ENCODE measurements around the gene CPM.

DNA sequence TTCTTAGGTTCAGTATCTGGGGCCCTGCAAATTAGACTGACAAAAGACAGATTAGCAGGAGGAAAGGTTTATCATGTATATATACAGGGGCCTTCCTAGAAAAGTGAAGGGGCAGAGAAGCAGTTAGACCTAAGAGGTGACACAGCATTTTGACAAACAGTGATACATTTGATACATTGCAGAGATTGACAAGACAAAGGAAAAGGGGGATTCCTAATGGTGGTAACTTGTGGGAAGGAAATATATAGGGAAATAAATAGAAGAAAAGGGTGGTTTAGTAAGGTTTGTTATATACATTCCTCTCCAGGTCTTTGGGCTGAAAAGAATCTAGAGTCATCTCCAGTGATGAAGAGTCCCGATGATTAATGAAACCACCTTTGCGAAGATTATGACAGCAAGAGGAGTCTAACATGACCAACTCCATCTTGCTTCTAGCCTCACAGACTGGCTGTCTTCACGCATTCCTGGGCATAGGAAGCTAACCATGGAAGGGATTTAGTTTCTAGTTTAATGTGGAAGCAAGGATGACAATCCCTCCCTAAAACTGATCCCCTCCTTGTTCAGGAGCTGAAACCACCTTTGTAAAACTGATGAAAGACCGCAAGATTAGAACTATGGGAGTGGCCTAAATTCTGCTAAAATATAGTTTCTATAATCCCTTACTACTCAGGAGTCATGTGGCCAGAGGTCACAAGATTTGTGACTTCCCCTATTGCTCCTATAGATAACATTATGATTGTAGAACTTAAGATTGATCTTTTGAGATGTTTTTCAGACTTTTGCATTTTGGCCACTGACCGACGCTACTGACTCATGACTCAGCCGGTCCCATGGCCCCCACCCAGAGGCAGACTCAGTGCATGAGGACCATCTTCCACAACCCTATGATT lies 31.1 kb upstream of the CPM start:
- TF ChIP-seq, protein P1, sequence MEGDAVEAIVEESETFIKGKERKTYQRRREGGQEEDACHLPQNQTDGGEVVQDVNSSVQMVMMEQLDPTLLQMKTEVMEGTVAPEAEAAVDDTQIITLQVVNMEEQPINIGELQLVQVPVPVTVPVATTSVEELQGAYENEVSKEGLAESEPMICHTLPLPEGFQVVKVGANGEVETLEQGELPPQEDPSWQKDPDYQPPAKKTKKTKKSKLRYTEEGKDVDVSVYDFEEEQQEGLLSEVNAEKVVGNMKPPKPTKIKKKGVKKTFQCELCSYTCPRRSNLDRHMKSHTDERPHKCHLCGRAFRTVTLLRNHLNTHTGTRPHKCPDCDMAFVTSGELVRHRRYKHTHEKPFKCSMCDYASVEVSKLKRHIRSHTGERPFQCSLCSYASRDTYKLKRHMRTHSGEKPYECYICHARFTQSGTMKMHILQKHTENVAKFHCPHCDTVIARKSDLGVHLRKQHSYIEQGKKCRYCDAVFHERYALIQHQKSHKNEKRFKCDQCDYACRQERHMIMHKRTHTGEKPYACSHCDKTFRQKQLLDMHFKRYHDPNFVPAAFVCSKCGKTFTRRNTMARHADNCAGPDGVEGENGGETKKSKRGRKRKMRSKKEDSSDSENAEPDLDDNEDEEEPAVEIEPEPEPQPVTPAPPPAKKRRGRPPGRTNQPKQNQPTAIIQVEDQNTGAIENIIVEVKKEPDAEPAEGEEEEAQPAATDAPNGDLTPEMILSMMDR (IDR thresholded peaks at IDR 0.05; ENCODE audit: low read length) = no peak
- TF ChIP-seq EZH2 (optimal IDR thresholded peaks at IDR 0.05; ENCODE audit: low read depth, low read length) (no peak), EZH2phosphoT487 (IDR thresholded peaks at IDR 0.05; ENCODE audit: low read length) (no peak)

All from MM.1S (cell line).